COLO668 (cell line): ENCODE measurements around the gene SPC25.

ENCODE experiments used
- DNase-seq: peaks from one replicate; lab custom pipeline; 2025; ENCODE audit not compliant: unreplicated experiment; lab: John Stamatoyannopoulos, UW

The SPC25 gene

GRCh38 chr2:168848225-168848624 is 42.0 kb downstream of the SPC25 start:
- no peak for DNase-seq

GRCh38 chr2:168843253-168843652 is 47.0 kb downstream of the SPC25 start:
- no peak for DNase-seq

GRCh38 chr2:168841445-168841844 is 48.8 kb downstream of the SPC25 start:
- no peak for DNase-seq

- DNase-seq: no peak
Measured at GRCh38 chr2:168835969-168836368, 54.3 kb downstream of the SPC25 start.

- DNase-seq: no peak
Measured at GRCh38 chr2:168831662-168832061, 58.6 kb downstream of the SPC25 start.

GRCh38 chr2:168830958-168831357 is 59.3 kb downstream of the SPC25 start:
- DNase-seq: no peak

- no peak for DNase-seq
Measured at GRCh38 chr2:168825126-168825525, 65.1 kb downstream of the SPC25 start.

GRCh38 chr2:168821992-168822391 is 68.2 kb downstream of the SPC25 start:
- no peak for DNase-seq

- no peak for DNase-seq
Measured at GRCh38 chr2:168821577-168821976, 68.7 kb downstream of the SPC25 start.
